Heart right ventricle (tissue), 16 donors: Measurements from ENCODE around the gene RPL18A. TPM values are rescaled to one million over a fixed set of nuclear protein-coding genes. Genes with fewer than 3 reads are reported as not detected.

ENCODE experiments used
- ATAC-seq, 8 donors: fragments of 200-7000 bp; cut with Tn5 transposase; one replicate each; pipeline ENCODE4 v1.9.1; 2020; ENCODE audit warnings: mild to moderate bottlenecking in 8 of 8, moderate library complexity in 8 of 8, moderate number of reproducible peaks in 1 of 8
- DNase-seq, 2 donors: peaks; one replicate each; pipeline ENCODE4 v3.0.0-alpha.2; 2020
- H3K27ac ChIP-seq, 10 donors: fragments of 200-600 bp; sonication (generic) in 2 of 10; one replicate each; pipeline versions ENCODE4 v1.5.0 to v1.8.0; 2020 to 2022; ENCODE audit warnings: mild to moderate bottlenecking in 3 of 10
- H3K27me3 ChIP-seq, 7 donors: fragments of 200-600 bp; one replicate each; pipeline ENCODE4 v1.8.0; 2021 to 2022; ENCODE audit warnings: mild to moderate bottlenecking in 2 of 7
- H3K36me3 ChIP-seq, 9 donors: fragments of 200-600 bp; sonication (generic) in 1 of 9; one replicate each; pipeline versions ENCODE4 v1.5.0 to v1.8.0; 2020 to 2022; ENCODE audit warnings: mild to moderate bottlenecking in 2 of 9
- H3K4me1 ChIP-seq, 9 donors: fragments of 200-600 bp; sonication (generic) in 1 of 9; one replicate each; pipeline versions ENCODE4 v1.5.0 to v1.8.0; 2020 to 2022; ENCODE audit warnings: mild to moderate bottlenecking in 4 of 9
- H3K4me3 ChIP-seq, 10 donors: fragments of 200-600 bp; sonication (generic) in 2 of 10; one replicate each; pipeline versions ENCODE4 v1.5.0 to v1.8.0; 2020 to 2022; ENCODE audit warnings: mild to moderate bottlenecking in 7 of 10, moderate library complexity in 2 of 10
- H3K9me3 ChIP-seq, 11 donors: fragments of 200-600 bp in 10 of 11; sonication (generic) in 2 of 11; one replicate each; pipeline versions ENCODE4 v1.5.0 to v1.8.0; 2013 to 2022; ENCODE audit warnings: mild to moderate bottlenecking in 2 of 11, control low read depth in 1 of 11, moderate library complexity in 1 of 11
- CTCF ChIP-seq, 9 donors: fragments of 200-600 bp; sonication (generic) in 2 of 9; IDR thresholded peaks; one replicate each; pipeline versions ENCODE4 v1.5.0 to v1.8.0; 2021 to 2022; ENCODE audit warnings: antibody characterized with exemption in 9 of 9, mild to moderate bottlenecking in 5 of 9, moderate library complexity in 1 of 9
- WGBS, 2 donors: extraction: QIAGEN DNeasy Blood & Tissue Kit; methylation state at CpG; one replicate each; pipeline ENCODE4 v1.1.7; 2013; ENCODE audit warnings: inconsistent platforms in 1 of 2; 5-methylcytosine and 5-hydroxymethylcytosine counted together
- intact Hi-C, 10 donors: fragments of 100-400 bp; cut with DNase I; formaldehyde crosslinking; loops; one replicate each; pipeline versions ENCODE4 v1.11.1 to v1.14.2; 2022
- polyA plus RNA-seq, 2 donors: library from polyadenylated mRNA; stranded (reverse); fragments of 200-250 nt; gene quantifications; one replicate each; pipeline ENCODE4 v1.2.3, GENCODE V29; 2013
- total RNA-seq, 10 donors: library from RNA; stranded (reverse); fragmentation: NEBNext Ultra II Directional in 3 of 10; extraction: Animal tissue kit (Norgen Biotek cat#: 25700) in 3 of 10; gene quantifications; one replicate each; pipeline versions ENCODE4 v1.2.1 to v1.2.4, GENCODE V29; 2021 to 2023
- donor health status: Arrhythmogenic right ventricular cardiomyopathy.
- donor health status: ischemic (EF 13 %, LVEDD 7.1; RV severe dilation, severe dysfunction).
- donor health status: healthy with polysubstance abuse.
- donor health status: DM: no; HTN: yes; CAD: no.
- donor health status: DM: no; HTN: no; CAD: no.
- donor health status: ischemic (EF 25% LVEDD 6.9; RV normal size, moderate dysfunction).
- donor health status: ischemic (EF 25% LVEDD 5.7; RV mildly dilated, moderate dysfunction).
- donor health status: healthy.
- donor health status: DM: yes; HTN: yes; CAD: no.
- donor health status: Ischemic cardiomyopathy.
- donor health status: ischemic (EF 35%, LVEDD 5.7; RV mildly dilated, moderate dysfunction).
- donor health status: nonischemic (EF 11% LVEDD 7.7; RV severe dilation, severe dysfunction).
- donor health status: DM: yes; HTN: yes; CAD: no.
- donor health status: PGD.
- donor health status: ischemic (EF 29% LVEDD 5.4; RV normal size, mild dysfunction).
- donor health status: nonischemic (EF 23%, LVEDD 6.1; RV moderate dilation, normal function).

Gene RPL18A
- total and polyA plus RNA-seq, 12 donors = 623 to 2,570 (median 686) TPM

GRCh38 chr19:17861542-17862402 is 2.1 kb downstream of the RPL18A start:
- no peak overlapping the region for H3K27ac ChIP-seq
- no peak for DNase-seq
- 84 to 85% methylated on average over 23 of the region's 23 CpGs for WGBS, 2 donors

GRCh38 chr19:17862711-17863519 is 3.2 kb downstream of the RPL18A start:
- TF ChIP-seq CTCF (IDR thresholded peaks at IDR 0.05) = no peak
- no peak for DNase-seq
- intact Hi-C loops = loop anchor here in 6 of 10 donors (5.0 to 10.0 kb wide), 4 partner anchors 64 to 134 kb away; partner anchors contain the start of gene CCDC124 (in 3 of the 6)
- H3K4me1 ChIP-seq = peaks cover 9 to 31% (median 23%) of the 10 kb centered on the region in 9 donors
- H3K36me3 ChIP-seq = peaks cover 0 to 54% (median 44%) of the 10 kb centered on the region in 9 donors
- ATAC-seq = no peak
- H3K27me3 ChIP-seq = no peaks in the 10 kb centered on the region
- WGBS, 2 donors = 84 to 90% methylated on average over 26 to 31 of the region's 31 CpGs
- peak overlapping the region in 1 of 10 donors; percentile 56 for H3K27ac ChIP-seq
- H3K9me3 ChIP-seq = no peaks in the 10 kb centered on the region
- no peak overlapping the region for H3K4me3 ChIP-seq

More at GRCh38 chr19:17861542-17862402, 2.1 kb downstream of the RPL18A start:
- Histone ChIP-seq H3K36me3 (peaks cover 0 to 54% (median 44%) of the 10 kb centered on the region in 9 donors), H3K9me3 (no peaks in the 10 kb centered on the region), H3K4me1 (peaks cover 9 to 31% (median 23%) of the 10 kb centered on the region in 9 donors), H3K27me3 (no peaks in the 10 kb centered on the region), H3K4me3 (peak overlapping the region in 3 of 10 donors; percentile 76 to 93 (median 86))
- intact Hi-C loops = loop anchor here in 7 of 10 donors (2.0 to 10.0 kb wide), 5 partner anchors 66 to 136 kb away; partner anchors contain the start of gene CCDC124 (in 4 of the 7)
- no peak for ATAC-seq
- no peak for TF ChIP-seq CTCF (IDR thresholded peaks at IDR 0.05)

- Histone ChIP-seq H3K4me3 (no peak overlapping the region), H3K27ac (peak overlapping the region in 2 of 10 donors; percentile 52 to 56), H3K4me1 (peaks cover 9 to 31% (median 23%) of the 10 kb centered on the region in 9 donors), H3K27me3 (no peaks in the 10 kb centered on the region), H3K36me3 (peaks cover 0 to 54% (median 44%) of the 10 kb centered on the region in 9 donors), H3K9me3 (no peaks in the 10 kb centered on the region)
- TF ChIP-seq CTCF (IDR thresholded peaks at IDR 0.05) = no peak
- WGBS, 2 donors = 62 to 64% methylated on average over 8 of the region's 8 CpGs
- DNase-seq (no peak), ATAC-seq (no peak)
- intact Hi-C loops = loop anchor here in 6 of 10 donors (5.0 to 10.0 kb wide), 4 partner anchors 64 to 134 kb away; partner anchors contain the start of gene CCDC124 (in 3 of the 6)
Measured at GRCh38 chr19:17863520-17864182, 3.9 kb downstream of the RPL18A start.
